Measurements from ENCODE around the gene PRRT4.

The PRRT4 gene

GRCh38 chr7:128393526-128394330 lies 32.2 kb upstream of the PRRT4 start:
- no peak overlapping the region for H3K27ac ChIP-seq
- TF ChIP-seq ZFX (IDR thresholded peaks at IDR 0.05; ENCODE audit: borderline replicate concordance) = no peak
- no peak for TF ChIP-seq CTCF (IDR thresholded peaks at IDR 0.05)

- no peak overlapping the region for H3K27ac ChIP-seq
- no peak for TF ChIP-seq CTCF (IDR thresholded peaks at IDR 0.05)
- no peak for TF ChIP-seq ZFX (IDR thresholded peaks at IDR 0.05; ENCODE audit: borderline replicate concordance)
Measured at GRCh38 chr7:128392446-128393327, 31.2 kb upstream of the PRRT4 start.

GRCh38 chr7:128391805-128392204 lies 30.3 kb upstream of the PRRT4 start:
- TF ChIP-seq ZFX (IDR thresholded peaks at IDR 0.05; ENCODE audit: borderline replicate concordance) (no peak), CTCF (IDR thresholded peaks at IDR 0.05) (no peak)
- H3K27ac ChIP-seq = no peak overlapping the region

- no peak for TF ChIP-seq CTCF (IDR thresholded peaks at IDR 0.05)
- no peak for TF ChIP-seq ZFX (IDR thresholded peaks at IDR 0.05; ENCODE audit: borderline replicate concordance)
- no peak overlapping the region for H3K27ac ChIP-seq
Measured at GRCh38 chr7:128390871-128391565, 29.5 kb upstream of the PRRT4 start.

GRCh38 chr7:128389618-128390329 lies 28.3 kb upstream of the PRRT4 start:
- H3K27ac ChIP-seq = no peak overlapping the region
- TF ChIP-seq CTCF (IDR thresholded peaks at IDR 0.05) (no peak), ZFX (IDR thresholded peaks at IDR 0.05; ENCODE audit: borderline replicate concordance) (no peak)

GRCh38 chr7:128389085-128389617 lies 27.7 kb upstream of the PRRT4 start:
- no peak for TF ChIP-seq CTCF (IDR thresholded peaks at IDR 0.05)
- TF ChIP-seq ZFX (IDR thresholded peaks at IDR 0.05; ENCODE audit: borderline replicate concordance) = no peak
- H3K27ac ChIP-seq = no peak overlapping the region

All from 22Rv1 (cell line).